CD4-positive, alpha-beta T cell treated with Interleukin-4 for 4 hours (primary cell): ENCODE measurements around the gene LMAN1.

Experiments used
- DNase-seq: peaks from one replicate; pipeline ENCODE4 v3.0.0-alpha.2; 2020

Gene LMAN1, protein sequence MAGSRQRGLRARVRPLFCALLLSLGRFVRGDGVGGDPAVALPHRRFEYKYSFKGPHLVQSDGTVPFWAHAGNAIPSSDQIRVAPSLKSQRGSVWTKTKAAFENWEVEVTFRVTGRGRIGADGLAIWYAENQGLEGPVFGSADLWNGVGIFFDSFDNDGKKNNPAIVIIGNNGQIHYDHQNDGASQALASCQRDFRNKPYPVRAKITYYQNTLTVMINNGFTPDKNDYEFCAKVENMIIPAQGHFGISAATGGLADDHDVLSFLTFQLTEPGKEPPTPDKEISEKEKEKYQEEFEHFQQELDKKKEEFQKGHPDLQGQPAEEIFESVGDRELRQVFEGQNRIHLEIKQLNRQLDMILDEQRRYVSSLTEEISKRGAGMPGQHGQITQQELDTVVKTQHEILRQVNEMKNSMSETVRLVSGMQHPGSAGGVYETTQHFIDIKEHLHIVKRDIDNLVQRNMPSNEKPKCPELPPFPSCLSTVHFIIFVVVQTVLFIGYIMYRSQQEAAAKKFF

DNA sequence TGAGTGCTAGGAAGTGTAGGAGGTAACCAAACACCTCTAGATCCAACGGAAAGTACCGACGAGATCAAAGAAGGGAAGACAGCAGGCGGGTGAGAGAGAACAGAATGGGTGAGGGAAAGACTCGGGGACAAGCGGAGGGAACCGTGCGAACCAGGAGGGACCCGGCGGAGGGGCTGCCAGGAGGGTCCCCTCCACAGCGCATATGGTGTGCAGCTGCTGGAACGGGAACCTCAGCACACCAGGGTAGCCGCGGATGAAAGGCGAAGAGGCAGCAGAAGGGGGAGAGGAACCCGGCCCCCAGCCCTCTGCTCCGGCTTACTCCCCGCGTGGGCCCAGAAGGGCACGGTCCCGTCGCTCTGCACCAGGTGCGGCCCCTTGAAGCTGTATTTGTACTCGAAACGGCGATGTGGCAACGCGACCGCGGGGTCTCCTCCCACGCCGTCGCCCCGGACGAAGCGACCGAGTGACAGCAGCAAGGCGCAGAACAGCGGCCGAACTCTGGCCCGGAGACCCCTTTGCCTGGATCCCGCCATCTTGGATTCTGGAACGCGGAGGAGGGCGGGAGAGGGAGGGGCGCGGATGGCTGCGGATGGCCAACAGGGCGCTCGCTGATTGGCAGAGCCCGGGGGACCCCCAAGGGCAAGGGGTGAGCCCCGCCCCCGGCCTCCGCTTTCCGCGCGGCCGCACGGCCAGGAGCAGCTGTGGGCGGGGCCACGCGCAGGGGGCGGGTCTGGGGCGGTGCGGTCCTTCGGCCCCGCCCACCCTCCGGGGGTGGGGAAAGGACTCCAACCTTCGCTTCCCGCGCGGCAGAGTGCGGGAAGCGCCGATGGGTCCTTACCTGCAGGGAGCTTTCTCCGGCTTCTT is at the start of gene LMAN1:
TSS of gene LMAN1 (minus strand) at position 554 of the 864 bp plus-strand sequence. CDS start at position 533, 21 bp downstream.
- peak; percentile 90 for DNase-seq

DNA sequence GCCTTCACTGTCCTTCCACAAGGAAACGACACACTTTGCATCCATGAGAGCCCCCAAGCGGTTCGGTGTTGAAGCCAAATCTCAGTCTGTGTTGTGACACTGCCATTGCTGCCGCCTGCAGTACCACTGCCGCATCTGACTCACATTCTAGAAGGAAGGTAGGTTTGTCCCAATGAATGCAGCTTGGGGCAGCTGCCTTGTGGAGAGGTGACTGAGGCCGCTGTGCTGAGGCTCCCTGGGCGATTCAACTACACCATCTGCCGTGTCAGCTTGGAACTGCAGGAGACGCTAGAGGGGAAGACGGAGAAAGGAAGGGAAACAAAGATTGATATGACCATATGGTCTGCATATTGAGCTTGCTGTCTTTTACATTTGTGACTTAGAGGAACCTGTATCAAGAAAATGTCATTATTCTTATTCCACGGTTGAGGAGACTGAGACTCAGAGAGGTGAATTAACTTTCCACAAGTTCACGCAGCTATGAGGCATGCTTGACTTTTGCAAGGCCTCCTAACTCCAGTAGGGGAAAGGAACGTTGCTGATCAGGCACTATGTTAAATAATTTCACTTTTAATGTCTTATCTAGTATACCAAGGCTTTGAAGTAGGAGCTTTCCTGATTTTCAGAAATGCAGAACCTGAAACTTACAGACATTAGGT is 43.5 kb upstream of the LMAN1 start:
- peak; percentile 60 for DNase-seq

DNA sequence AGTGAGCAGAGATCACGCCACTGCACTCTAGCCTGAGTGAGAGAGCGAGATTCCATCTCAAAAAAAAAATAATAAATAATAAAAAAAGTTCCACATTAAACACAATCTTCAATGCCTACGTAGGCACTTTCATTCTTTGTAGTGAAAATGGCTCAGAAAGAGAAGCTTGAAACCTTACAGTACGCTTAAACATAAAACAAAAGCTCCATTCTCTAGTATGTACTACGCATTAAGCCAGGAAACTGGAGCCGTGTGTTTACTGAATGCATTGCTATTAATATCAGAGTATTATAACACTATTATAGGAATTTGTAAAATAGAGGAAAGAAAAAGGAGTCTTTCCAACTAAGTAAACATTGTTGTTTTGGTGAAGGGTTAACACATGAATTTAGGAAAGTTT is 41.3 kb upstream of the LMAN1 start:
- no peak for DNase-seq

DNA sequence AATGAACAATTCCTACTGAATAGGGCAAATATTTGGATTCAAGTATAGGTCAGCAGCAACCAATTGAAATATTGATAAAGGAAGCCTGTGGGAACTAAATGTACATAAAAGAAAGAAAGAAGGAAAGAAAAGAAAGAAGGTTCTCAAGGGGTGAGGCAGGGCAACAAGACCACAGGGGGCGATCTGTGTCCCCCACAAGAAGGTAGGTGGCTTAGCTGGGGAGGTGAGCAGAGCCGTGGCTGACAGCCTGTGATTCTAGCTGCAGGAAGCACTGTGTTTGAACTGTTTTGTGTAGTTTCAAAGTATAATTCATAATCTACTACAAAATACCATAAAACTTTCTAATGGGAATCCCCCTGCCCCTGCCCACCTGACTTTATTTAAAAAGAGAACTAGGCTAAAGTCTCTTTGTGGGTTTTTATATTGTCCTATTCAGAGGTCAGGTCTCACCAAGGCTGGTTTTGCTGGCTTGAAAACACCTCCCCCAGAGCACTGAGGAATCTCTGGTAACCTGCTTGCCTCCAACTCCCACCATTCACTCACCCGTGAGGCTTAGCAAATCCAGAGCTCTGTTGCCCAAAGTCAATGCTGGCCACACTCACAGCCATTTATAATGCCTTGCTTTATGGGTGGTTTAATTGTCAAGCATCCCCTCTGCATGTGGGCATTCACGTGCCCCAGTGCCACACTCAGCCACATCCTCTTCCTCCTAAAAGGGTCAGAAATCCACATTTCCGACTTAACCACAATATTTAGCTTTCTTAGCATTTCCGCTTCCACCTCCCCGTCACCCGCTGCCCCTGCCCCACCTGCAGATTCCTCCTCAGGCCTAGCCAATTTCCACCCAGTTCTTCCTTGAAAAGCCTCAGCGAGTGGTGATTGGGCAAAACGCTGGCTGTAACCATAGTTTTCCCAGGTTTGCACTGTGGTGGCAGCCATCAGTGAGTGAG is 36.4 kb upstream of the LMAN1 start:
- DNase-seq = no peak

DNA sequence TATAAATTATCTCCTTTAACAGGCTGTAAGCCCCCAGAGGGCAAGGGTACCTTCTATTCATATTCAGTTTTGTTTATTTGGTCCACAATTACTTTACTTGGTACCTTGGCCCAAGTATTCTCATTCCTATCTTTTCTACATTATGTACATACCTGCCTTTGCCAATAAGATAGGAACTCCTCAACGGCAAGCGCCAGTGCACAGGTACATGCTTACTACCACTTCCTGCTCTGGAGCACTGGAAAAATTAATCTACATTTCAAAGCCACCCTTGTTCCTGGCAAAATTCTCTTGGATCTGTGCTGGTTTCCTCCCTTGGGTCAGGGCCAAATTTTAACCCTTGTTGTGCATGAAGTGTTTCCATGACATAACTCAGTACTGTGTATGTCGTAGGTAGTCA is 34.3 kb upstream of the LMAN1 start:
- DNase-seq = no peak

DNA sequence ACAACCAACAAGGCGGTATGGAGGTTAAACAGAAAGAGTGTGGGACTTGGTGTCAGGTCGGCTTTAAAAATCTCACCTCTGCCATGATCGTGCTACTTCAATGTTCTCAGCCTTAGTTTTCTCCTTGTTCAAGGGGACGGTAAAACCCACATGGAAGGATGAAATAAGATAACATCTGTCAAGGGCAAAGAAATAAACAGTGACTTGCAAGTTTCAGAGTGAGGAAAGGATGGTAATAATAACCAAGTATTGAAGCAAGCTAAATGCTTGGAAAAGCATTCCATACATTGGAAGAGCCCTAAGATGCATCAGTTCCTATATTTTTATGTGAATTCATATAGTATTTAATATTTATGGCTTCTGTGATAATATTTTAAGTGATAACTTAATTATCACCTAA is 29.8 kb upstream of the LMAN1 start:
- no peak for DNase-seq

DNA sequence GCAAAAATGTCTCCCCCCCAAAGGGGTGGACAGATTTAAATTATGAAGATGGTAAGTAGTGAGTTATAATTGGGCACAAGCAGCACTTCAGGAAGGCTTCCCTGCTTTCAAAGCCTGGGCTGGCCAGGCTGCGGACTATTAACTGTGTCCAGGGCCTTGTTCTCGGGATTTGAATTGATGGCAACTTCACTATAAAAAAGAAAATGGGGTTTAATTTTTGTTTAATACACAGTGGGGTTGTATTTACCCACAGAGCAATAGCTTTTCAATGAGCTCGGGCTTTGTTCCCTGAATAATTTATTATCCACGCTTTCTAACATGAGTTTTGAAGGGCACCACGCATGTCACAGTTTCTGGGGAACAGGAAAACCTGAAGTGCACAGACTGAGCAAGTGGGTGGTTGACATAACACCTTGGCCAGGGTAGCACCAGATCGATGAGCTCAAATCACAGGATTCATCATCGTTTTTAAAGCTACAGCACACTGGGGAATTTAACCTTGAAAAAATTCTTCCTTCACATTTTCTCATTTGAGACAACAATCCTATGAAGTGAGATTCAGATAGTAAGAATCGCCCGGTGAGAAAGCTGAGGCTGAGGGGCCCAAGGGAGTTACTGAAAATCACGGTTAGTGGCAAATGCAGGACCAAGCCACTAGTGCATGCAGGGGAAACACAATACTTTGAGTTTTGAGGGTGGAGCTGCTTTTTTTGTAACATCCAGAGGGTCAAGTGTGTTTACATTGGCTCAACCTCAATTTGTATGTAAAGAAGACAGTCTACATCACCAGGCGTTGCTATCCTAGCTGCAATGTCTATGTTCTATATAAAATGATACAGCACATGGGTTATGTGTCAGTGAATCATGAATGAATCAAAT is 28.9 kb upstream of the LMAN1 start:
- DNase-seq = no peak

DNA sequence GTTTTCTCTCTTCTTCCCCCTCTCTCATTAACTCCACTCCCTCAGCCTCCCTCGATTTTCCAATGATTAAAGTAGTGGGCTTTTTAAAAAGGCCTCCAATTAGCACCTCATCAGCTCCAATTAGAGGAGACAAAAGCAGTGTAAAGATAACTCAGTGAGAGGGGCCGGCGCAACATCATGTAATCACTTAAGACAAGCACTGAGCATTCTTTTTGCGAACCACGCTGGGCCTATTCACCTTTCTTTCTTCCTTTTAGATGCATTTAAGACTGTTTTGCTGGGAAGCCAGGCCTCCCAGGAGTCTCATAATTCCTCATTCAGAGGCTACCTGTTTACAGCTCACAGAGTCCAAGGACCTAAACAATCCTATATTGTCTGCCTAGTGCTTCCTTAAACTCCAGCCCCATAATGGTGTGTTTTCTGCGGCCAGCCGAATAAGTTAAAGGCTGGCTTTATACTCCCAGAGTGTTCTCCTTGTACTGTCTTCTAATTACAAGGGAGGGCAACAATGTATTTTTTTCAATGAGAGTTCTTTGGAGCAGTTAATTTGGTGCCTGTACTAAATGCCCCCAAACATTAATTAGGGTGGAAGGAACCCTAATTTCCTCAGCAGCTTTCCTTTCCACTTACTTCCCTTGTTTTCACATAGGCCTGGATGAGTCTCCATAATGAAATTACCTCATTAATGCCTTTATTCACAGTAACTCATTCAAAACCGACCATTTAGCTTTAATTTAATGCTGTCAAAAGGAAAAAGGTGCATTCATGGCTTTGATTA is 28.0 kb upstream of the LMAN1 start:
- DNase-seq = no peak

DNA sequence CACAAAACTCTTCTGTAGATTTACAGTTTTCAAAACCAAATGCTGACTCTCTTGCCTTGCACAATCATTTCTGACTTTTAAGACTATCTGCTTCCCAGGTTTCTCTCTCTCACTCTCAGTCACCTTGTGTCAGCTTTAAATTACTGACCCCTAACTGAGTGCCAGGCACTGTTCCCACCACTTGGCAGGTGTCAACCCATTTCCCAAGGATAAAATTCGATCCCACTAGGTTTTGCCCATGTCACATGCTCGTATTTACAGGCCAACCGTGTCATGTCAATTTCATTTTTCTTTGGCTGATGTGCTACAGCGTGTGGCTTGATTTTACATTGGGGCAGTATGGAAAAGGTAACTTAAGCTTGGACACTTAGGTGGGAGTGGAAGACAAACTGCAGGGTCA is 26.1 kb upstream of the LMAN1 start:
- no peak for DNase-seq

DNA sequence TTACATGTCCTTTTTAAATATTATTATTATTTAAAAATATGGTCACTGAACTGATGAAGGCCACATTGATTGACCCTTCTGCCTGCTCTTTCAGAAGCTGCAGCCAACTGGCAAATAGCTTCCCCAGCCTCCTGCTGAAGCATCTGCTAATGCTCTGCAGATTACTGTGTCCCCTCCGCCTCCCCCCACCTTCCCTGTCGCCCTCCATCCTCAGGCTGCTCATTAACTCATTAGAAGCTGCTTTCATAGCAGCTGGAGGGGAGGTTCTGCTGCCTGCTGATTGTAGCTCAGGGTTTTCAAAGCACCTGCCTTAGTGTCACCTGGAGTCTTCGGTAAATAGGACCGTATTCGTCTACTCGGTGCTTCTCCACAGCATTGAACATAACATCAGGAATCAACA is 24.8 kb upstream of the LMAN1 start:
- DNase-seq = no peak

DNA sequence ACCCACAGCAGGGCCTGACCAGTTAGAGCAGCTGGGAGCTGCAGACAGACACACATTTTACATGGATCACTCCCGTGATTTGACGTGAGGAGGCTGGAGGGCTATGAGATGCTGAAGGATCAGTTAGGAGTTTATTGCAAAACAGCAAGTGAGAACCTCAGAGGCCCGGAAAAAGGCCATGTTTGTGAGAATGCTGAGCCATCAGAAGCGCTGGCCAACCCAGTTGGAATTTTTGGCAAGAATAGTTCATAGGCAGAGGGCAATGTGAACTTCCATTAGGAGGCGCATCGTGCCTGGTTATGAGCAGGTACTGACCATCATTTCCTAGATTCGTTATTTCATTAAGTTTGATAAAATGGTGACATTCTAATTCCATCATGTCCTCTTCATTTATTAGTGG is 23.3 kb upstream of the LMAN1 start:
- no peak for DNase-seq

DNA sequence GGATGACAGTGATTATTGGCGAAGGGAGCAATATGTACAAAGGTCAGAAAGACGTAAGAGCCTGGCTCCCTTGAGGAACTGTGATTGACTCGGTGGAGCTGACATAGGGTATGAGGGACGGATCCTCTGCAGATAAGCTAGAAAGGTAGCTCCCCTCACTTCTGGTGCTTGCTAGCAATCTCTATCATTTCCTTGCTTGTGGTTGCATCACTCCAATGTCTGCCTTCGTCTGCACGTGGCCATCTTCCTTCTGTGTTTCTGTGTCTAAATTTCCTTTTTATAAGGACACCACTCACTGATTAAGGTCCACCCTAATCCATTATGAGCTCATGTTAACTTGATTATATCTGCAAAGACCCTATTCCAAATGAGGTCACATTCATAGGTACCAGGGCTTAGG is 22.9 kb upstream of the LMAN1 start:
- DNase-seq = no peak

DNA sequence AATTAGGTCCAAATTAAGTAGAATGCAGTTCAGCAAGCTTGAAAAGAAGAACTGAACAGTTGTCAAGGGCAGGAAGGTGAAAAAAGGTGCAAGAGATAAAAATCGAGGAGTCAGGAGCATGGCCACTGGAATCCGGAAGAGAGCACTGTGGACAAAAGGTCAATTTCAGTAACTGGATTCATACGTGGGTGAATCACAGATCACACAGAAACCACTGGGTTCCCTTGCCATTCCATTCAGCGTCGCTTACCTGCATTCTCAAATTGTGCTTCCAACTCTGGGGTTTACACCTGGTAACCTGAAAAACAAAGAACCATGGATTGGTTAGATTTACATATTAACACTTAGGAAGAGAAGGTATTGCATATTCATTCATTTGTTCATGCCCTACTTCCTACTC is 21.6 kb upstream of the LMAN1 start:
- no peak for DNase-seq

DNA sequence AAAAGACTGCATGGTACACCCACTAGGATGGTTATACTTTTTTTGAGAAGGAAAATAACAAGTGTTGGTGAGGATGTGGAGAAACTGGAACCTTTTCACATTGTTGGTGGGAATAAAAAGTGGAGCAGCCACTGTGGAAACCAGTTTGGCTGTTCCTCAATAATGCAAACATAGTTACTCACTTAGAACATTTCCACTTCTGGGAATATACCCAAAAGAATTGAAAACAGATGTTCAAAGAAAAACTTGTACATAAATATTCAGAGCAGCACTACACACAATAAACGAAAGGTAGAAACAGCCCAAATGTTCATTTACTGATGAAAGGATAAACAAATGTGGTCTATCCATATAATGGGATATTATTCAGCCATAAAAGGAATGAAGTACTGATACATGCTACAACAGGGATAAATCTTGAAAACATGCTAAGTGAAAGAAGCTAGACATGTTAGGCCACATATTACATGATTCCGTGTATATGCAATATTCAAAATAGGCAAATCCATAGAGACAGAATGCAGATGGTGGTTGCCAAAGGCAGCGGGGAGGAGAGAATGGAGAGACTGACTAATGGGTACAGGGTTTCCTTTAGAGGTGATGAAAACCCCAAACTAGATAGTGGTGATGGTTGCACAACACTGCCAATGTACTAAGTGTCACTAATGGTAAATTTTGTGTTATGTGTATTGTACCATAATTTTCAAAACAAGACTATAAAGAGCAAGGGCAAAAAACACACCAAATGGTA is 20.9 kb upstream of the LMAN1 start:
- no peak for DNase-seq

DNA sequence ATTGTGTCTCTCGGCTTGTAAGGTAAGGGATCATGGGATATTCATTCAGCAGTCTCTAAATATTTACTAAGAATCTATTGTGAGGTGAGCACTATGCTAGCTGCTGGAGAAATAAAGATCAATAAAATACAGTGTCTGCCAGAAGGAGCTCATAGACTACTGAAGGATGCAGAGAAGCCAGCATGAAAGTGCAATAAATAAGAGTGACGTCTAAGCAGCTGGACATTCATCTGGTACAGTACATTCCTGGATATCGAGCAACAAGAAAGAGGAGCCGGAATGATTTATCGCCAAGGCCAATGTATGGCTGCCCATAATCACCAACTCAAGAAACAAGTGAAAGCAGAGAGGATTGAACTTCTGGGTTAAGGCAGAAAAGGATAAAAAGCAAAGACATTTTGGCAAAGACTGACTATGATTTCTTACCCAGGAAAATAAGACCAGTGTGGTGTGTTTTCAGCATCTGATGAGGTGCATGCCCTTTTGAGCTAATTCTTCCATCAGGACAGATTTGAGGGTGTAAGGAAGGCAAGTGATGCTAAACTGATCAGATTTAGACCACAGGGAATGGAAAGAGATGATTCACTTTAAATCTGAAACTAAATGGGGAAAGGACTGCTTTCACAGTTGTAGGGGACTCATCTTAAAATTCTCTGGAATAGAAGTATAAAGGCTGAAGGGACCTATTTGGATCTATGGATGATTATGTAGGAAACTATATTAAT is 18.7 kb upstream of the LMAN1 start:
- DNase-seq = no peak

DNA sequence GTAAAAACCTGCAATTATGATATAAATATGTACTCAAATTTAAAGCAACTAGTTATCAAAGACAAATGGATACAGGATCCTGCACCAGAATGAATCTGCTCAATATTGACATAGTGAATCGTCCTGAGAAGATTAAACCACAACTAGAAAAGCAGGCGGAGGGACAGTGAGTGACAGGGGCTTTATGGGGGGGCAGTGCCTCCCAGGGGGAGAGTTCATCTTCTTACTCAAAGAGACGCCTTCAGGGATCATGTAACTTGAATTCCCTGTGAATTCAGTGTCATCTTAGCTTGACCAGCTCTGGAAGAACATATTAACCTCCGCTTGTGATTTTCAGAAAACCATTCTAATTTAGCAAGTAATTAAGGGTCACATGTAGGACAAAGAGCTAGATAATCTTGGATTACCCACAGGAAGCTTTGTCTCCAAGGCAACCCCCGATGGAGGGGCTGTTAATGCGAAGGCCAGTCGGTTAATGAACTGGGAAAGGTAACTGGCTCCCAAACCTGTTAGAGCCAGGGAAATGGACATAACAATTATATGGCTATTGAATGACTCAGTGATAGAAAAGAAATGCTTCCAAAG is 17.4 kb upstream of the LMAN1 start:
- no peak for DNase-seq

DNA sequence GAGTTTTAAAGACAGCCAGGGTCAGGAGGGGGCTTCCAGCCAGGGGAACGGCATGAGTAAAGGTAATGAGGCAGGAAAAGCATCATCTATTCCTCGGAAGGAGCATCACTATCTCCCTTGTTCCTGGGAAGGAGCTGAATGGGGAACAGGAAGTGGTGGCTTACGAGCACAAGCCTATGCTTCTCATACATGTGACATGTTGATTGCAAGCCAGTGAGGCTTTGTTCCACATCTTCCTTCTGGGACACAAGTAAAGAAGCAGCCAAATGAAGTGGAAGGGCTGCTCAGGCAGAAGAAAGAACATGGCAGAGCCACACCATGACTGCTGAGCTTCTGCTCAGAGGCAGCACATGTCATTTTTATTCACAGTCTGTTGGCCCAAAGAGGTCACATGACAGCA is 15.1 kb upstream of the LMAN1 start:
- DNase-seq = no peak

DNA sequence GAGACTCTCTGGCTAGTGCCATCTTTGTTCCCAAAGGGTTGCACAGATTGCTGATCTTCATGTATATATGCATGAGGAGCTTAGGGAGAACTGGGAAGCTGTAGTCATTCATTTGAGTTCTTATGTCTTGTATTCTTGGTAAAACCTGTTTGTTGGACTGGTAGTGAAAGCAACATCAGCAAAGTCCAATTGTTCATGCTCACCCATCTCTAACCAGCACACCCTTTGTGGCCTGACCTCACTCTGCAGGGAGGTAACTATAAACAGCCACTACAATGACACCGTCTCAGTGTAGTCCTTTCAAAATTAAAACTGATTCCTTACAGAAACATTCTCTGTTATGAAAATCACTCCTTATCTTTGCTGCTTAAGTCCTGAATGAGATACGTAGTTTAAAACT is 13.9 kb upstream of the LMAN1 start:
- DNase-seq = no peak

DNA sequence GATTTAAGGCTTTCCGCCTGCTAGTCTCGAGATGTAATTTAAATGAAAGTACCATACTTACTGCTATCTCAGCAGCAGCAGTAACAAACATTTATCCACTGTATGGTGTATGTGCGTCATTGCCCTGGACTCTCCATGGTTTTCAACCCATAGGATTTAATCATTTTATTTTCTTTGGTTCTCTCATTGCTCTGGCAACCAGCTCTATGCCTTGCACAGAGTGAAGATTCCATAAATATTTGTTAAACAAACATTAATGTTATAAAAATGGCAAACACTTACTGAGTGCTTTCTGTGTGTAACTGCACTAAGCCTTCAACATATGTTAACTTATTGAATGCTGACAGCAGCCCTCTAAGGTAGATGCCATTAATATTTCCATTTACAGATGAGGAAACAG is 1.3 kb upstream of the LMAN1 start:
- no peak for DNase-seq
